DND-41 (cell line): ENCODE measurements around the gene PLK5.

Experiments
- EZH2 ChIP-seq: IDR thresholded peaks from 3 replicates; pipeline ENCODE4 v1.6.1; 2012; ENCODE audit warnings: borderline replicate concordance, low read depth, mild to moderate bottlenecking, moderate library complexity, low read length, inconsistent platforms; ENCODE audit not compliant: severe bottlenecking
- TF ChIP-seq, protein P1 (sequence below): IDR thresholded peaks from 2 replicates; pipeline ENCODE4 v1.5.1; 2012; ENCODE audit warnings: borderline replicate concordance, low read length, moderate library complexity, mild to moderate bottlenecking; ENCODE audit not compliant: poor library complexity, severe bottlenecking; ENCODE audit errors: extremely low read depth

DNA sequence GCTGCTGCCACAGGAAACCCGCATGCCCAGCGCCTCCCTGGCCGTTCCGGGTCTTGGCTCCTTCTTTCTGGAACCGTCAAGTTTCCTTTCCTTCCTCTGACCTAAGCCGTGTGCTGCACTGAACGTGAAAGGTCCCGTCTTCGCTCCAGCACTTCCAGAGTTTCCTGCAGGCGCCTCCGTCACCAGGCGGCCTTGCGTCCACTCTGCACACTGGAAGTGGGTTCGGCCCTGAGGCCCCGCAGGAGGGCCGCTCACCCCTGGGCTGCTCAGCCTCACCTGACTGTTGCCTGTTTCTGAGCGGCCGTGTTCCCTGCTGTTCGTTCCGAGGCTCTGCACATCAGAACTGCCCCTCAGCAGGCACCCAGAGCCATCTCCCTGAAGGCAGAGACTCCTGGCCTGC is 56.5 kb downstream of the PLK5 start:
- TF ChIP-seq, protein P1, sequence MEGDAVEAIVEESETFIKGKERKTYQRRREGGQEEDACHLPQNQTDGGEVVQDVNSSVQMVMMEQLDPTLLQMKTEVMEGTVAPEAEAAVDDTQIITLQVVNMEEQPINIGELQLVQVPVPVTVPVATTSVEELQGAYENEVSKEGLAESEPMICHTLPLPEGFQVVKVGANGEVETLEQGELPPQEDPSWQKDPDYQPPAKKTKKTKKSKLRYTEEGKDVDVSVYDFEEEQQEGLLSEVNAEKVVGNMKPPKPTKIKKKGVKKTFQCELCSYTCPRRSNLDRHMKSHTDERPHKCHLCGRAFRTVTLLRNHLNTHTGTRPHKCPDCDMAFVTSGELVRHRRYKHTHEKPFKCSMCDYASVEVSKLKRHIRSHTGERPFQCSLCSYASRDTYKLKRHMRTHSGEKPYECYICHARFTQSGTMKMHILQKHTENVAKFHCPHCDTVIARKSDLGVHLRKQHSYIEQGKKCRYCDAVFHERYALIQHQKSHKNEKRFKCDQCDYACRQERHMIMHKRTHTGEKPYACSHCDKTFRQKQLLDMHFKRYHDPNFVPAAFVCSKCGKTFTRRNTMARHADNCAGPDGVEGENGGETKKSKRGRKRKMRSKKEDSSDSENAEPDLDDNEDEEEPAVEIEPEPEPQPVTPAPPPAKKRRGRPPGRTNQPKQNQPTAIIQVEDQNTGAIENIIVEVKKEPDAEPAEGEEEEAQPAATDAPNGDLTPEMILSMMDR, result no peak
- no peak for TF ChIP-seq EZH2
